NCI-H748 (cell line): ENCODE results near the gene SMTNL2.
"Not testable (repeated sequence)": the region's sequence is repeated elsewhere in the genome, so short reads cannot be mapped to it uniquely, and the experiment has no call there.

Experiments
- DNase-seq: peaks from one replicate; lab custom pipeline; 2025; ENCODE audit not compliant: unreplicated experiment; lab: John Stamatoyannopoulos, UW

SMTNL2 gene

DNA sequence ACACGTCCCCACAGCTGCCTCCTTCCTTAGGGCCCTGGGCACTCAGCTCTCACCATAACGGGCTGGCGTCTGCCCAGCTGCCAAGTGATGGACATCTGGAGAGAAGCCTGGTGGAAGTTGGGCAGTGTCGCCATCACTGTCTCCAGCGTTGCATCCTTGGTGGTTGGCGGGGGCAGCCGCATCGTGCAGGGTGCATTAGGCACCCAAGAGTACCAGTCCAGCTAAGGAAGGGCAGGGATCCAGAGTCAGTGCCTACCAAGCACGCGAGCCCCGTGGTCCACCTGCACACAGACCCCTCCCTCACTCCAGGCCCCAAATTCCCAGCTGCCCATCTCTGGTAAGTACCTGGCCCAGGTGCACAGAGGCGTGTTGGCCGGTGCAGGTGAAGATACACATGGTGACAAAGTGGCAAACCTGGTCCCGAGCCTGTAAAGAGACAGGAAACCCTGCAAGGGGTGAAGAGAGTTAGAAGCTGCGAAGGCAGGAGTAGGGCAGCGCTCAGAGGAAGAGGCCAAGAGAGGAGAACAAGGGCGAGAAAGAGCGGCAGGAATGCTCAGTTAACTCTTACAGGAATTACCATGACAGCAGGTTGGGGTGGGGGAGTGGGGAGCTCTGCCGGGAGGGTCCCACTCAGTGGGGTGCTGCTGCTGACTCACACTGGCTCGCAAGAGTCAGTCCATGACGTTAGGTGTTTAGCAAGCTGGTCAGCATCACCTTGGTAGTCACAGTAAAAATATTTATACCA, 47.7 kb downstream of the SMTNL2 start:
- DNase-seq: no peak

DNA sequence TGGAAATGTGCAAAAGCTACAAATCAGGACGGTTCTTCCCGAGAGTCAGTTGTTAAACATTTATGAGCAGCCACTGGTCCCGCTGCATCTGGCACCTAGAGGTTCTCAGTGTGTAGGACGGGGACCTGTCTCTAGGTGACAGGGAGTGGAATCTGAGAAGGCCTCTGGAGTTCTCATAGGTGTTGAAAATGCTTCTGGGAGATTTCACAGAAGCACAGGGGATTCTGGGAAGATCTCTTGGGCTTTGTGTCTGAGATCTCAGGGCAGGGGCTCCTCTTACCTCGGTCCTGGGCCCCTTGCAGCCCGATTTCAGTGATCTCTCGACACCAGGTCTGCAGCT, 48.2 kb downstream of the SMTNL2 start:
- no peak for DNase-seq

DNA sequence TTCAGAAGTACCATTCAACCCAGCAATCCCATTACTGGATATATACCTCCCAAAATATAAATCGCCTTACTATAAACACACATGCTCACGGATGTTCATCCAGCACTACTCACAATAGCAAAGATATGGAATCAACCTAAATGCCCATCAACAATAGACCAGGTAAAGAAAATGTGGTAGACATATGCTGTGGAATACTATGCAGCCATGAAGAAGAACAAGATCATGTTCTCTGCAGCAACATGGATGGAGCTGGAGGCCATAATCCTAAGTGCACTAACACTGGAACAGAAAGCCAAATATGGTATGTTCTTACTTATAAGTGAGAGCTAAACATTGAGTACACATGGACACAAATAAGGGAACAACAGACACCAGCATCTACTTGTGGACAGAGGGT, 49.3 kb downstream of the SMTNL2 start:
- DNase-seq: no peak

DNA sequence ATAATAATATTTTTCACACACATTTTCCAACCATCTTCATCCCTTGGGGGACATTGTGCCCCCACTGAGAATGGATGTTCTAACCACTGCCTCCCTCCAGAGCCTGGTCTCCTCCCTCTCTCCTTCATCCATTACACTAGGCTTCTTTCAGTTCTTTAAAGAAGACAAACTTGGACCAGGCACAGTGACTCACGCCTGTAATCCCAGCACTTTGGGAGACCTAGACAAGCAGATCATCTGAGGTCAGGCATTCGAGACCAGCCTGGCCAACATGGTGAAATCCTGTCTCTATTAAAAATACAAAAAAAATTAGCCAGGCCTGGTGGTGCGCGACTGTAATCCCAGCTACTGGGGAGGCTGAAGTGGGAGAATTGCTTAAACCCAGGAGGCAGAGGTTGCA, 50.6 kb downstream of the SMTNL2 start:
- DNase-seq: no peak

DNA sequence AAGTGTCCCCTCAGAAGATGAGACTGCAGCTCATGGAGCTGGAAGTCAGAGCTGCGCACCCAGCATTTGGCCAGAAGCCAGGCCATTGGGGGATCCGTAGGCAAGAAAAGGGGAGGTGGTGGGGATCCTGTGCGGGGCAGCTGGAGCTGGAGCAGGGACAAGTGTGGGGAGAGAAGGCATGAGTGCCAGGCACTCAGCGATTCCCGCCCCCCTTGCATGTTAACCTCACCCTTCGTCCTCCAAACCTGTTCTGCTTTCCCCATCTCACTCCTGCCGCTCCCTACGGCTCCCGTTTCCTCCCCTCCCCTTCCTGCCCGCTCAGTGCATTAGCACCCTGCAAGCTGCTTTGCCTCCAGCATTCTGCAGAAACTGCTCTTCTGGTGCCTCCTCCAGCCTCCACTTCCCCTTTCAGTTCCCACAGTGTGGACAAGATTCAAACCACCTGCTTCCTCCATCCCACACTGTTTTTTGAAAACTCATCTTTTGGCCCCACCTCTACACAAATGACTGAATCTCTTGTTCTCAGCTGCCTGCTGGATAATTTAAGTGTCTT, 51.6 kb downstream of the SMTNL2 start:
- DNase-seq: peak; percentile 47

DNA sequence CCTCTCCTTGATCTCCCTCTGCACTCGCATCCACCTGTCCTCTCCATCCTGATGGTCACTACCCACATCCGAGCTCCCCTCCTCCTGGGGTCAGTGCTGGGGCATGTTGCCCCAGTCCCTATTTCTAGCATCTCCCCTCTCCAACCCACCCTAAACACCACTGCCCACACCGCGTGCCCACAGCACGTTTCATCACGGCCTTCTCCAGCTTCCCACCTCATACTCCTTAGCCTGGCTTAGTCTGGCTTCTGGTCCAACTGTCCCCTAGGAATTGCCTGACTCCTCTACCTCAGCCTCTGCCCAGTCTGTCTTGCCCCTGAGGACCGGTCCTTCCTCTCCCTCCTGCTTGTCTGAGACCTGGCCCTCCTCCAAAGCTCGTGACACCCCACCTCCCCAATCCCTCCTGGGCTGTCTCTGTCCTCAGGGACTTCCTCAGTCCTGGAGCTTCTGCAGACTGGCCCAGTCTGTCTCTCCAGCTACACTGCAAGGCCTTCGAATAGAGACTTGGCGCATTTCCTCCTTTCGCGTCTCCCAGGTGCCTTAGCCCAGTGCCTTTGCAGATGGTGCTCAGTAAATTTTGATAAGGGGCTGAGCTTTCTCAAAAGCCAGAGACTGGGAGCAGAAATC, 52.3 kb downstream of the SMTNL2 start:
- no peak for DNase-seq

DNA sequence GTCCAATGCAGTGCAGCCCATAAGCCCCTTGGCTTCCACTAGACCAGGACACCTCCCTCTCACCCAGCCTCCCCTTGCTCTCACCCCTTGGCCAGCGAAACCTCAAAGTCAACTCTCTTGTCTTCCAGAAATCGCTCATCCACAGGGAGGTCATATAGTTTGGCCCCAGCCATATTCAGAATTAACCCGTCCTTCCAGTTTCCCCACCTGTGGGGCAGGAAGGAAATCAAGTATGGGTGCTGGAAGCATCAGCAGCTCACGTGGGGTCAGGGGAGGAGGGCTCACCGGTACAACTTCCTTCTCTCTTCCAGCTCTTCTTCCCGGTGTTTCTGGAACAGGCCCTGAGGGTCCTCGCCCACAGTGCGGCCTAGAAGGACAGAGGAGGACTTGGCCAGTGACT, 54.4 kb downstream of the SMTNL2 start:
- DNase-seq: not testable (repeated sequence)

DNA sequence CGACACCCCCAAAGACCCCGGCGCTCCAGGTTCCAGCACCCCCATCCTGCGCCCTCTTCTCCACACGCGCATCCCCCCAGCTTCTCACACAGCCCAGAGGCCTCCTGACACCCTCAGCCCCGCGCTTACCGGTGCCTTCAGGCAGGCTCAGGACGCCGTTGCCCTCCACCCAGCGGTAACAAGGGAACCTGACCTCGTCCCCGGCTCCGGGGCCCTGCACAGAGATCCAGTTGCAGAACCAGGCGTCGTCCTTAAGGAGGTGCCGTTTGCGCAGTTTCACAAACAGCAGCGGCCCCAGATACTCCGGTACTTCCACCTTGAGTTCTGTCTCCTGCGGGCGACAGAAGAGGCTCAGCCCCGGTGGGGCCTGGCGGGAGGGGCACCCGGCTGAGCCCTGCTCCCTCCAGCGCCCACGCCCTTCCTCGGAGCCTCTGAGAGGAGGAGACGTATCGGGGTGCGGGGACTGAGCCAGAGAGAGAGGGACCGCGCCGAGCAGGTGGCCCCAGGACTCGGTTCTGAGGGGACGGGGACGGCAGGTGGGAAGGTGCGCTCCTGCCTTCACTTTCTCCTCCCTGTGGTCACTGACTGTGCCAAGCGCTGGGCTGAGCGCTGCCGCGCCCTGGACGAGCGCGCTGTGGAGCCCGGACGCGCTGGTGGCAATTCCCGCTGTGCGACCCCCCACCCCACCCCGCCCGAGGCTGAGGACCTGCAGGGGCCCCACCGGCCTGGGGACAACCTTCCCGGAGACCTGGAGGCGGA, 55.2 kb downstream of the SMTNL2 start:
- peak; percentile 63 for DNase-seq

DNA sequence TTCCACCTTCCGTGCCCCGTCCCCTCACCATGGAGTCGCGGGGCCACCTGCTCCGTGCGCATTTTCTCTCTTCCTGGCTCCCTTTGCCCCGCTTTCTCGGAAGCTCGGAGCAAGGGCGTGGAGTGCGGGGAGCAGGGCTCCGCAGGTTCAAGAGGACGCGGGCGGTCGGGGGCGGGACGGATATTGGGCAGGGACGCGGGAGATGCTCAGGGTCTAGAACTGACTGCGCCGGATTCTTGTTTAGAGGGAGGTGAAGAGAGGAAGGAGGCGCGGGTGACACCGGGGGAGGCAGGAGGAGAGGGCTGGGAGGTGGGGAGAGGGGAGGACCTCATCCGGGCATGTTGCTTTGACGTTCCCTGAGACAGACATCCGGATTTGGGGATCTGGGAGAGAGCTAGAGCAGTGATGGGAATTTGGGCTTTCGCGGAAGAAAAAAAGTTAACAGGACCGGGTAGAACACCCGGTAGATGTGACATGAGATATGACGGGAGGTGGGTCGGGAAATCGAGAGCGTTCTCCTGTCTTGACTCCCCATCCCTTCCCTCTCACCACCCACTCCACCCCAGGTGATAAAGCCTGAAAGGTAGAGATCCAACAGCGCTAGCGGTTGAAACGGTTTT, 56.4 kb downstream of the SMTNL2 start:
- DNase-seq: peak; percentile 28

DNA sequence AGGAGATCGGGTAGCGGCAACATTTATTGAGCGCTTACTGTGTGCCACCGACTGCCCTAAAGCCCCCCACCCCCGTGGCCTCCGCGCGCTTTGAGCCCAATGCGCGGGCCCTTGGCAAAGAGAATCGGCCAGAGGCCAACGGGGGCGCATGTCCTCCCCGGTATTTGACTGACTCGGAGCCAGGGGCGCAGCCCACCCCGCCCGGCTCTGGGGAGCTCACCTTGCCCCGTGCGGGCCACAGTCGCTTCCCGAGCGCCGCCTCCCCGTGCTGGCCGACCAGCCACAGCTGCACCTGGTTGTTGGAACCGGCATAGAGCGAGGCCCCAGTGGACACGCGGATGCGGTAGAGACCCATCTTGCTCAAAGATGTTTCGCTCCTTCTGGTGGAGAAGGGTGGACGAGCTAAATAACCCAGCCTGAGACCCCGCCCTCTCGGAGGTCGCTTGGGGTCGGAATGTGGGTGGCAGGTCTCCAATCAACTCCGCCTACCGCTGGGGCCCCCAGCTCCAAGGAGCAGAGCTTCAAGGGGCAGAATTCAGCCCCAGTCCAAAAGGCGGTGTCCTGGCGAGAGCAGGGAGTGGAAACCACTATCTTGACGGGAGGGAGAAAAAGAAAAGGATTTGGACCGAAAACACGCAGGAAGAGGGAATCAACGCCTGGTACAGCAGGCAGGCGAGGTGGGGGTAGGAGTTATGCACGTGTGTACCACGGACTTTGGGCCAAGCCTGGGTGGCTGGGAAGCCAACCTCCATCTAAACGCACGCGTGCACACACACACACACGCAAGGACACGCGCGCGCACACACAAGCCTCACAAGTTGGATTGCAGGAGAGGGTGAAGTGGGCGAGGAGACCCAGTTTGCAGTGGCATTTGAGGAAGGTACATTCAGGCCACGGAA, 57.2 kb downstream of the SMTNL2 start, which contains the start of gene ALOX15:
Gene ALOX15 (minus strand): TSS at position 382 of the 899 bp plus-strand sequence. CDS start 27 bp downstream, at position 355.
- peak; percentile 25 for DNase-seq

DNA sequence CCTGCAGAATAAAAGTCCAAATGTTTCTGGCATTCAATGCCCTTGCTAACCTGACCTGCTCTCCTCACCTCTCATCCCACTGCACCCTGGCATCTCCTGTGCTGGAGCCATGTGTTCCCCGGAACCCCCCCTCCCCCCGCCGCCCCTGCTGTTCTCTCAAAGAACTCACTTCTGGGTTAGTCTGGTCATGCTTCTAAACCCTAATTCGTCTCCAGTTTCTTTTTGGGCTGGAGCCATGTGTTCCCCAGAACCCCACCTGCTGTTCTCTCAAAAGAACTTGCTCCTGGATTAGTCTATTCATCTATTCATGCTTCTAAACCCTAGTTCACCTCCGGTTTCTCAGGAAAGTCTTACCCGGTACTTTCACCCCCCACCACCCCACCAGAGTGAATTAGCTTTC, 58.0 kb downstream of the SMTNL2 start:
- DNase-seq: no peak

DNA sequence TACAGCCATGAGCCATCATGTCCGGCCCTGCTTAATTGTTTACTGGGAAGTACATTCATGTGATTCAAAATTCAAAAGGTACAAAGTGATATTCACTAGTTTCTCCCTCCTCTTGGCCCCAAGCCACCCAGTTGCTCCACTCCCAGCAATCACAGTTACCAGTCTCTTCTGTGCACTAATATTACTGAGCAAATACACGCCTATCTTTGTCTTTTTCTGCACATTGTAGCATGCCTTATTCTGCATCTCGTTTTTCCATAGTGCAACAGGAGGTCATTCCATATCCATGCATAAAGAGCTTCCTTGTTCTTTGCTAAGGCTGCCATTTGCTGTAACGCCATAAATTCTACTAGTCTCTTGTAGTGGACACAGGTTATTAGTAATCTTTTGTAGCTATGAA, 59.3 kb downstream of the SMTNL2 start:
- DNase-seq: peak; percentile 40

DNA sequence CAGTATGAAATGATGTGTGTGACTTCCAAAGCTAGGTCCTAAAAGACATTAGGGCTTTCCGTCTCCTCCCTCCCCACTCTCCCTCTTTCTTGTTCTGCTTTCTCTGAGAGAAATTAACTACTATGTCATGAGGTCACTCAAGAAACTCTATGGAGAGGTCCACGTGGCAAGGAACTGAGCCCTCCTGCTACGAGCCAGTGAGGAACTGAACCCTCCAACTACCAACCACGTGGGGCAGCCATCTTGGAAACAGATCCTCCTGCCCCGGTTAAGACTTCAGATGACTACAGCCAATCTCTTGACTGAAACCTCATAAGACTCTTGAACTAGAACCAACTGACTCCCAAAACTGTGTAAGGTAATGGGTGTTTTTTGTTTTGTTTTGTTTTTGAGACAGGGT, 61.3 kb downstream of the SMTNL2 start:
- DNase-seq: no peak

DNA sequence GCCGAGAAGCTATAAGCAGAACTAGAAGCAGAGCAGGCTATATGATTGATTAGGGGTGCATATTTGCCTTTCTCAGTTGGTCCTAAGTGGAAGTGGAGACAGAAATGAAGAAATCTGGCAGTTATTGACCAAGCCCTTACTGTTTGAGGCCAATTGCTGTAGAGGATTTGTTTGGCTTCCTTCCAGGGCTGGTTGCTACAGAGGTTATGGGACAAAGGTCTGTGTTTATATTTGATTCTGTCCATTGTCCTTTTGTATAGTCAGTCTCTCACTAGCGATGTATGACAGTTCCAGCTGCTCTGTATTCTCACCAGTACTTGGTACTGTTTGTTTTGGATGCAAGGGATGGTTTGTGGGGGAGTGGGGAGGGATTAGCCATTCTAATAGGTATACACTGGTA, 64.4 kb downstream of the SMTNL2 start:
- DNase-seq: peak; percentile 99

DNA sequence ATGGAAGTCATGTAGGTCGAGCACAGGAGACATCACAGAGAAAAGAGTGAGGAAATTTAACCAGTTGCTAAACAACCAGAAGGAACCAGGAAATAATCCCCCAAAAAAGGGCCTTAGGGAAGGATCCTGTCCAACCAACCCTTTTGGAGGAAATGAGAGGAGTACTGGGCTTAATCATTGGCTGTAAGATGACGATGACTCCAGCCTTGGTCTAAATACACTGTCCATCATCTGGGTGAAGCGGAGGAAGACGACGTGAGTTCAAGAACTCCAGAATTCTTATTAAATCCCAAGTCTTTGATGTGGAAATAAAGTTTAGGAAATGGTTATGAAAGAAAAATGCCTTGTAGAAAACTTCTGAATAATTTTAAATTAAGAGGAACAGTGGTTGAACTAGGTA, 68.7 kb downstream of the SMTNL2 start:
- DNase-seq: no peak

DNA sequence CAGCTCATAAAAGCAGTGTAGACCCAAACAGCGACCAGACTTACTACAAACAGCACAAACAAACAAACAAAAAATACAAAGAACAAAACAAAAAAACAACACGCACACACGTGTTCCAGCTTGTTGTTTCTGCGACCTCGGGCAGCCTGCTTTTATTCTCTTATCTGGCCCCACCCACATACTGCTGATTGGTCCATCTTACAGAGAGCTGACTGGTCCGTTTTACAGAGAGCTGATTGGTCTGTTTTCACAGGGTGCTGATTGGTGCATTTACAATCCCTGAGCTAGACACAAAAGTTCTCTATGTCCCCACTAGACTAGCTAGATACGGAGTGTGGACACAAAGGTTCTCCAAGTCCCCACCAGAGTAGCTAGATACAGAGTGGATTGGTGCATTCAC, 71.6 kb downstream of the SMTNL2 start:
- DNase-seq: not testable (repeated sequence)

DNA sequence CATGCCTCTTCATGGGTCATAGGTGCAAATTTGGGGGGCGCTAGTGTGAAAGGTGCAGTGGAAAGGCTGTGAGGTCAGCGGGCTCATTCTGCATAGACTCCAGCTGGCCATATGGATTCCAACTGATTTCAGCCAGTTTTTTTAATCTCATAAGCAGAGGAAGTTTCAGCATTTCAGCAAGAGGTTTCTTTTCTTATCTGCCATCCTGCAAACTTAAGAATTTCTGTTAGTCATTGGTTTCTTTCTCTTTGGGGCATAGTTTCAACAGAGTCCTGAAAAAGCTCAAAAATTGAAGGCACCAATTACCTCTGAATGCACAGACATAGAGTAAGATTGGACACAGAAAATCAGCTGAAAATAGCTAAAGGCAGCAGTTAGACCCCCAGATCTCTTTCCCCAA, 73.3 kb downstream of the SMTNL2 start:
- DNase-seq: no peak
